Spleen (tissue), 11 donors: ENCODE results near the gene MED13L. TPM values are rescaled to one million over a fixed set of nuclear protein-coding genes. Genes with fewer than 3 reads are reported as not detected.

Source experiments
- DNase-seq: peaks from one replicate; pipeline ENCODE4 v3.0.0-alpha.2; 2020
- H3K27ac ChIP-seq, 8 donors: fragments of 200-600 bp; sonication (generic) in 7 of 8; 1 replicate in 4 of 8; 2 replicates in 4 of 8; pipeline versions ENCODE4 v1.5.0 to v1.8.0; 2016 to 2021; ENCODE audit warnings: inconsistent platforms in 4 of 8, mild to moderate bottlenecking in 4 of 8, moderate library complexity in 1 of 8
- H3K27me3 ChIP-seq, 7 donors: fragments of 200-600 bp; sonication (generic) in 6 of 7; replicated peaks in 1 of 7; 1 replicate in 4 of 7; 2 replicates in 3 of 7; pipeline versions ENCODE4 v1.5.0 to v1.8.0; 2016 to 2021; ENCODE audit warnings: inconsistent platforms in 3 of 7, mild to moderate bottlenecking in 1 of 7
- H3K36me3 ChIP-seq, 6 donors: fragments of 200-600 bp; sonication (generic) in 5 of 6; 1 replicate in 4 of 6; 2 replicates in 2 of 6; pipeline versions ENCODE4 v1.5.0 to v1.8.0; 2016 to 2021; ENCODE audit warnings: inconsistent platforms in 2 of 6
- H3K4me1 ChIP-seq, 6 donors: fragments of 200-600 bp; sonication (generic) in 5 of 6; 1 replicate in 3 of 6; 2 replicates in 3 of 6; pipeline versions ENCODE4 v1.5.0 to v1.8.0; 2016 to 2021; ENCODE audit warnings: inconsistent platforms in 3 of 6
- H3K4me3 ChIP-seq, 8 donors: fragments of 200-600 bp; sonication (generic) in 7 of 8; 1 replicate in 4 of 8; 2 replicates in 4 of 8; pipeline versions ENCODE4 v1.5.0 to v1.8.0; 2016 to 2021; ENCODE audit warnings: inconsistent platforms in 4 of 8, mild to moderate bottlenecking in 4 of 8, moderate library complexity in 2 of 8
- H3K9me3 ChIP-seq, 8 donors: fragments of 200-600 bp; sonication (generic) in 7 of 8; 1 replicate in 4 of 8; 2 replicates in 4 of 8; pipeline versions ENCODE4 v1.5.0 to v1.8.0; 2016 to 2021; ENCODE audit warnings: inconsistent platforms in 4 of 8
- POLR2A ChIP-seq, 3 donors: fragments of 450-650 bp; IDR thresholded peaks; one replicate each; pipeline ENCODE4 v1.5.1; 2017; ENCODE audit warnings: antibody characterized with exemption in 3 of 3, mild to moderate bottlenecking in 1 of 3
- POLR2AphosphoS5 ChIP-seq, 3 donors: sonication (generic); formaldehyde crosslinking; IDR thresholded peaks; one replicate each; pipeline ENCODE4 v1.5.1; 2017; ENCODE audit warnings: antibody characterized with exemption in 3 of 3
- WGBS, 5 donors: extraction: QIAGEN DNeasy Blood & Tissue Kit in 3 of 5; methylation state at CpG; one replicate each; pipeline versions ENCODE4 v1.1.5 to v1.1.7; 2013 to 2018; 5-methylcytosine and 5-hydroxymethylcytosine counted together
- intact Hi-C: fragments of 100-400 bp; cut with DNase I; formaldehyde crosslinking; loops from one replicate; pipeline ENCODE4 v1.15.0; 2023; ENCODE audit warnings: low total_unique reads
- microRNA-seq, 3 donors: library from miRNA; unstranded; fragments of <30 nt; microRNA quantifications; one replicate each; pipeline versions ENCODE4 to v1.1.0, GENCODE V29; 2019 to 2020
- polyA plus RNA-seq, 3 donors: library from polyadenylated mRNA; stranded (reverse); fragments of 200-250 nt; gene quantifications; one replicate each; pipeline ENCODE4 v1.2.1, GENCODE V29; 2013
- small RNA-seq, 4 donors: library from RNA; depleted of rRNA; stranded (forward); fragments of <200 nt; gene quantifications; one replicate each; pipeline ENCODE3, GENCODE V24; 2016
- total RNA-seq, 7 donors: library from RNA; depleted of rRNA in 3 of 7; stranded (reverse); fragments of >200 nt in 3 of 7; fragmentation: NEBNext Ultra II Directional in 4 of 7; extraction: Animal tissue kit (Norgen Biotek cat#: 25700) in 4 of 7; gene quantifications; one replicate each; pipeline versions ENCODE4 v1.1.0 to v1.2.1, GENCODE V29; 2016 to 2021
- TF ChIP-seq, protein P1 (sequence below), 11 experiments: fragments of 200-600 bp in 7 of 11; fragments of 450-650 bp in 4 of 11; sonication (generic) in 4 of 11; IDR thresholded peaks in 8 of 11; conservative IDR thresholded peaks in 3 of 11; 1 replicate in 7 of 11; 2 replicates in 4 of 11; pipeline versions ENCODE4 v1.4.0 to v1.8.0; 2016 to 2021; ENCODE audit warnings: antibody characterized with exemption in 11 of 11, inconsistent platforms in 4 of 11, mild to moderate bottlenecking in 1 of 11
- donor health status: healthy with polysubstance abuse.
- donor health status: DM: no; HTN: no; CAD: no; lungs with moderate emphysema.
- donor health status: DM: no; HTN: no; CAD: no.
- donor health status: Bipolar disorder and iron deficiency.
- donor health status: healthy.
- donor health status: DM: no; HTN: no; CAD: no.
- donor health status: DM: yes; HTN: yes; CAD: no.

Gene MED13L
- total and polyA plus RNA-seq, 10 donors: 13.4 to 255 (median 185) TPM

- intact Hi-C loops: no loop called here
- Histone ChIP-seq H3K9me3 (peaks cover 0 to 6% (median 0%) of the 10 kb centered on the region in 8 donors), H3K27ac (no peak overlapping the region), H3K27me3 (peaks cover 3 to 50% (median 9%) of the 10 kb centered on the region in 7 donors), H3K36me3 (no peaks in the 10 kb centered on the region), H3K4me1 (peaks cover 4 to 9% (median 5%) of the 10 kb centered on the region in 6 donors), H3K4me3 (no peak overlapping the region)
- TF ChIP-seq POLR2AphosphoS5 (IDR thresholded peaks at IDR 0.05) (no peak), POLR2A (IDR thresholded peaks at IDR 0.05) (no peak)
- TF ChIP-seq, protein P1, sequence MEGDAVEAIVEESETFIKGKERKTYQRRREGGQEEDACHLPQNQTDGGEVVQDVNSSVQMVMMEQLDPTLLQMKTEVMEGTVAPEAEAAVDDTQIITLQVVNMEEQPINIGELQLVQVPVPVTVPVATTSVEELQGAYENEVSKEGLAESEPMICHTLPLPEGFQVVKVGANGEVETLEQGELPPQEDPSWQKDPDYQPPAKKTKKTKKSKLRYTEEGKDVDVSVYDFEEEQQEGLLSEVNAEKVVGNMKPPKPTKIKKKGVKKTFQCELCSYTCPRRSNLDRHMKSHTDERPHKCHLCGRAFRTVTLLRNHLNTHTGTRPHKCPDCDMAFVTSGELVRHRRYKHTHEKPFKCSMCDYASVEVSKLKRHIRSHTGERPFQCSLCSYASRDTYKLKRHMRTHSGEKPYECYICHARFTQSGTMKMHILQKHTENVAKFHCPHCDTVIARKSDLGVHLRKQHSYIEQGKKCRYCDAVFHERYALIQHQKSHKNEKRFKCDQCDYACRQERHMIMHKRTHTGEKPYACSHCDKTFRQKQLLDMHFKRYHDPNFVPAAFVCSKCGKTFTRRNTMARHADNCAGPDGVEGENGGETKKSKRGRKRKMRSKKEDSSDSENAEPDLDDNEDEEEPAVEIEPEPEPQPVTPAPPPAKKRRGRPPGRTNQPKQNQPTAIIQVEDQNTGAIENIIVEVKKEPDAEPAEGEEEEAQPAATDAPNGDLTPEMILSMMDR (IDR thresholded peaks at IDR 0.05 in 8 of 11, conservative IDR thresholded peaks at IDR 0.05 in 3 of 11): no peak
- no peak for DNase-seq
- 64 to 78% (median 67%) methylated on average over 1 of the region's 1 CpG for WGBS, 5 donors
Measured at GRCh38 chr12:115912440-115912839, 365.1 kb downstream of the MED13L start.

- Histone ChIP-seq H3K27ac (no peak overlapping the region), H3K9me3 (peaks cover 0 to 6% (median 0%) of the 10 kb centered on the region in 8 donors), H3K4me1 (no peaks in the 10 kb centered on the region), H3K4me3 (no peak overlapping the region), H3K27me3 (peaks cover 0 to 48% (median under 1%) of the 10 kb centered on the region in 7 donors), H3K36me3 (no peaks in the 10 kb centered on the region)
- intact Hi-C loops: no loop called here
- 86 to 96% (median 88%) methylated on average over 1 of the region's 1 CpG for WGBS, 5 donors
- no peak for DNase-seq
- TF ChIP-seq POLR2A (IDR thresholded peaks at IDR 0.05): no peak
- TF ChIP-seq POLR2AphosphoS5 (IDR thresholded peaks at IDR 0.05): no peak
- TF ChIP-seq, protein P1 (IDR thresholded peaks at IDR 0.05 in 8 of 11, conservative IDR thresholded peaks at IDR 0.05 in 3 of 11): no peak
Measured at GRCh38 chr12:115911360-115911759, 366.1 kb downstream of the MED13L start.

DNA sequence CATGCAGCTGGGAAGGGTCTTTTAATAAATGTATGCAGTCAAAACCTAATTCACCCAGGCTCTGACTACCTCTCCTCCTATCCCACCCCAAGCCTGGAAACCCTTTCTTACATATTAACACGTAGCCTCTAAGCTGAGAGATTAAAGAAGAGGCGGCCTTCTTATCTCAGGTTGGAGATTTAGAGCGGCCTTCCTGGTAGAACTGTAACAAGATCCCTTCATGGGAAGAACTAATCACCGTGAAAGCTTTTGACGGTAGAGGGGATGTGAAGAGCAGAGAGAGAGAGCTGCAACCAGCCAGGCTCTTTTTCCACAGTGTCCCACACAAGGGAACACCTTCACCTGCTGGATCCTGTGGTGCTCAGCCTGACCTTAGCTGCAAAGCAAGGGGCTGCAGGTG is 367.4 kb downstream of the MED13L start:
- no peak for DNase-seq
- intact Hi-C loops: no loop called here
- TF ChIP-seq, protein P1 (IDR thresholded peaks at IDR 0.05 in 8 of 11, conservative IDR thresholded peaks at IDR 0.05 in 3 of 11): no peak
- TF ChIP-seq POLR2A (IDR thresholded peaks at IDR 0.05) (no peak), POLR2AphosphoS5 (IDR thresholded peaks at IDR 0.05) (no peak)
- no peaks in the 10 kb centered on the region for H3K36me3 ChIP-seq
- WGBS, 5 donors: 48 to 56% (median 52%) methylated on average over 5 of the region's 5 CpGs
- H3K9me3 ChIP-seq: peaks cover 0 to 6% (median 0%) of the 10 kb centered on the region in 8 donors
- H3K27me3 ChIP-seq: peaks cover 0 to 39% (median 0%) of the 10 kb centered on the region in 7 donors
- H3K4me1 ChIP-seq: no peaks in the 10 kb centered on the region
- H3K27ac ChIP-seq: no peak overlapping the region
- no peak overlapping the region for H3K4me3 ChIP-seq

Small RNAs within 50 kb of the gene (microRNA-seq; reads per million reads assigned to microRNA genes)
- 0 reads per million in 3 donors for gene MIR620

Small RNAs within 50 kb of the gene (small RNA-seq; reads per million reads assigned to genes)
- gene MIR620: 0 reads per million in 4 donors
- 0 reads per million in 4 donors for gene RNU6-1188P
- gene SNRPGP18: 0 reads per million in 4 donors
